H9 (cell line): ENCODE data around the gene ANKRD13C. TPM values are rescaled to one million over a fixed set of nuclear protein-coding genes. Genes with fewer than 3 reads are reported as not detected.

Source experiments
- DNase-seq: peaks from one replicate; pipeline ENCODE4 v3.0.0-alpha.2; 2017
- H2AFZ ChIP-seq: one replicate; pipeline ENCODE4 v1.6.1; 2013; ENCODE audit warnings: mild to moderate bottlenecking, low read length, control low read depth, moderate library complexity
- H2AK5ac ChIP-seq: 2 replicates; pipeline ENCODE4 v1.6.1; 2013; ENCODE audit warnings: low read length, control low read depth, mixed read lengths; ENCODE audit not compliant: insufficient read length
- H2BK120ac ChIP-seq: one replicate; pipeline ENCODE4 v1.6.1; 2013; ENCODE audit warnings: low read depth, mild to moderate bottlenecking, low read length, control low read depth, inconsistent platforms; ENCODE audit not compliant: poor library complexity, severe bottlenecking
- H2BK12ac ChIP-seq: 2 replicates; pipeline ENCODE4 v1.6.1; 2013; ENCODE audit warnings: low read length, control low read depth, mixed read lengths, low read depth; ENCODE audit not compliant: insufficient read length
- H2BK15ac ChIP-seq: 2 replicates; pipeline ENCODE4 v1.6.1; 2013; ENCODE audit warnings: low read depth, low read length, control low read depth
- H2BK20ac ChIP-seq: one replicate; pipeline ENCODE4 v1.6.1; 2013; ENCODE audit warnings: low read depth, mild to moderate bottlenecking, low read length, control low read depth, inconsistent platforms; ENCODE audit not compliant: poor library complexity, severe bottlenecking
- H2BK5ac ChIP-seq: 2 replicates; pipeline ENCODE4 v1.6.1; 2013; ENCODE audit warnings: low read length, control low read depth, mixed read lengths; ENCODE audit not compliant: insufficient read length
- H3K14ac ChIP-seq: 2 replicates; pipeline ENCODE4 v1.6.1; 2013; ENCODE audit warnings: low read length, control low read depth; ENCODE audit not compliant: insufficient read depth
- H3K18ac ChIP-seq: 2 replicates; pipeline ENCODE4 v1.6.1; 2013; ENCODE audit warnings: low read depth, mild to moderate bottlenecking, mixed read lengths, low read length, control low read depth; ENCODE audit not compliant: insufficient read length
- H3K23ac ChIP-seq: 2 replicates; pipeline ENCODE4 v1.6.1; 2013; ENCODE audit warnings: low read length, control low read depth, mixed read lengths, low read depth; ENCODE audit not compliant: insufficient read length
- H3K23me2 ChIP-seq: 2 replicates; pipeline ENCODE4 v1.6.1; 2013; ENCODE audit warnings: low read depth, mild to moderate bottlenecking, mixed read lengths, low read length, control low read depth; ENCODE audit not compliant: insufficient read length, poor library complexity, severe bottlenecking
- H3K27ac ChIP-seq: 2 replicates; pipeline ENCODE4 v1.5.1; 2013; ENCODE audit warnings: low read length, control low read depth, mixed read lengths, low read depth; ENCODE audit not compliant: insufficient read length
- H3K27me3 ChIP-seq: 2 replicates; pipeline ENCODE4 v1.6.1; 2013; ENCODE audit warnings: low read length, control low read depth, inconsistent platforms; ENCODE audit not compliant: insufficient read depth
- H3K4ac ChIP-seq: 2 replicates; pipeline ENCODE4 v1.6.1; 2013; ENCODE audit warnings: low read depth, mild to moderate bottlenecking, control low read depth, inconsistent platforms, low read length, moderate library complexity
- H3K4me1 ChIP-seq: 2 replicates; pipeline ENCODE4 v1.6.1; 2013; ENCODE audit warnings: low read length, control low read depth, inconsistent platforms; ENCODE audit not compliant: insufficient read depth
- H3K4me2 ChIP-seq: 2 replicates; pipeline ENCODE4 v1.6.1; 2013; ENCODE audit warnings: low read length, control low read depth, mixed read lengths; ENCODE audit not compliant: insufficient read length, insufficient read depth
- H3K56ac ChIP-seq: 2 replicates; pipeline ENCODE4 v1.6.1; 2013; ENCODE audit warnings: low read depth, mild to moderate bottlenecking, mixed read lengths, low read length, control low read depth; ENCODE audit not compliant: insufficient read length
- H3K79me1 ChIP-seq: 2 replicates; pipeline ENCODE4 v1.6.1; 2013; ENCODE audit warnings: low read depth, mild to moderate bottlenecking, moderate library complexity, low read length, control low read depth, inconsistent platforms; ENCODE audit not compliant: insufficient read depth, poor library complexity, severe bottlenecking
- H3K79me2 ChIP-seq: 2 replicates; pipeline ENCODE4 v1.6.1; 2013; ENCODE audit warnings: low read length, control low read depth, inconsistent platforms; ENCODE audit not compliant: insufficient read depth
- H3K9ac ChIP-seq: 2 replicates; pipeline ENCODE4 v1.6.1; 2013; ENCODE audit warnings: low read length, control low read depth, mixed read lengths; ENCODE audit not compliant: insufficient read length; ENCODE audit errors: extremely low read depth
- H3K9me3 ChIP-seq: one replicate; pipeline ENCODE4 v1.6.1; 2013; ENCODE audit warnings: low read depth, low read length, inconsistent platforms; ENCODE audit not compliant: control insufficient read depth
- H3T11ph ChIP-seq: one replicate; pipeline ENCODE4 v1.6.1; 2013; ENCODE audit warnings: mild to moderate bottlenecking, low read length, control low read depth, inconsistent platforms
- H4K20me1 ChIP-seq: one replicate; pipeline ENCODE4 v1.6.1; 2013; ENCODE audit not compliant: control insufficient read depth, insufficient read length, insufficient read depth
- H4K5ac ChIP-seq: 2 replicates; pipeline ENCODE4 v1.6.1; 2013; ENCODE audit warnings: low read depth, mild to moderate bottlenecking, mixed read lengths, low read length, control low read depth; ENCODE audit not compliant: insufficient read length
- H4K8ac ChIP-seq: replicated peaks from 2 replicates; pipeline ENCODE4 v1.6.1; 2013; ENCODE audit warnings: low read length, control low read depth, mixed read lengths, low read depth; ENCODE audit not compliant: insufficient read length
- H4K91ac ChIP-seq: 2 replicates; pipeline ENCODE4 v1.6.1; 2013; ENCODE audit warnings: low read depth, mild to moderate bottlenecking, moderate library complexity, mixed read lengths, low read length, control low read depth; ENCODE audit not compliant: insufficient read length
- H3K27ac Mint-ChIP-seq, 3 experiments: 2 replicates in 2 of 3; 3 replicates in 1 of 3; pipeline ENCODE4 v1.8.0; 2020 to 2021; ENCODE audit warnings: mixed read lengths in 3 of 3, mild to moderate bottlenecking in 1 of 3, moderate library complexity in 1 of 3
- H3K27me3 Mint-ChIP-seq: 2 replicates; pipeline ENCODE4 v1.8.0; 2021; ENCODE audit warnings: low read depth, mild to moderate bottlenecking, moderate library complexity, mixed read lengths
- H3K36me3 Mint-ChIP-seq, 3 experiments: 2 replicates in 2 of 3; 3 replicates in 1 of 3; pipeline ENCODE4 v1.8.0; 2020 to 2021; ENCODE audit warnings: low read depth in 3 of 3, mixed read lengths in 3 of 3; ENCODE audit not compliant: insufficient read depth in 1 of 3
- H3K4me1 Mint-ChIP-seq, 2 experiments: 2 replicates each; pipeline ENCODE4 v1.8.0; 2020; ENCODE audit warnings: mixed read lengths in 2 of 2
- H3K4me3 Mint-ChIP-seq, 2 experiments: 2 replicates in 1 of 2; 3 replicates in 1 of 2; pipeline ENCODE4 v1.8.0; 2020 to 2021; ENCODE audit warnings: mild to moderate bottlenecking in 2 of 2, mixed read lengths in 2 of 2, moderate library complexity in 1 of 2
- H3K9me3 Mint-ChIP-seq, 2 experiments: 2 replicates in 1 of 2; 3 replicates in 1 of 2; pipeline ENCODE4 v1.8.0; 2020; ENCODE audit warnings: mild to moderate bottlenecking in 2 of 2, mixed read lengths in 2 of 2, moderate library complexity in 1 of 2
- WGBS: extraction: QIAGEN DNeasy Blood & Tissue Kit; methylation state at CpG from one replicate; pipeline ENCODE4 v1.1.7; 2013; ENCODE audit warnings: missing lambda C conversion rate, low lambda C conversion rate, mixed read lengths; ENCODE audit not compliant: insufficient read length; ENCODE audit errors: extremely low coverage; 5-methylcytosine and 5-hydroxymethylcytosine counted together
- total RNA-seq: library from RNA; stranded (reverse); gene quantifications from 2 replicates; pipeline ENCODE4 v1.2.1, GENCODE V29; 2021
- TF ChIP-seq, protein P1 (sequence below): fragments of 200-600 bp; sonication (generic); conservative IDR thresholded peaks from 3 replicates; pipeline ENCODE4 v1.8.0; 2021; ENCODE audit warnings: antibody characterized with exemption, mild to moderate bottlenecking

The ANKRD13C gene
- total RNA-seq, 1 experiment from 2014 or later = 19.7 TPM

DNA sequence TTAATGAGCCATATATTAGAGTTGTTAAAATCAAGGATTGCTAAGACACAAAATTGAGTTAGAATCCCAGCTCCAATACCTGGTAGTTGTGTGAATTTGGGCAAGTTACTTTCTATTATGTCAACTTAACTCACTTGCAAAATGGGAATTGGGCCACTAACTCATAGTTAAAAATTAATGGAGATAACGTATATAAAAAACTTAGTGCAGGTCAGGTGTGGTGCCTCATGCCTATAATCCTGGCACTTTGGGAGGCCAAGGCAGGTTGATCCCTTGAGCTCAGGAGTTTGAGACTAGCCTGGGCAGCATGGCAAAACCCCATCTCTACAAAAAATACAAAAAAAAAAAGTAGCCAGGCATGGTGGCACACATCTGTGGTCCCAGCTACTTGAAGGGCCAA lies 75.8 kb downstream of the ANKRD13C start:
- TF ChIP-seq, protein P1, sequence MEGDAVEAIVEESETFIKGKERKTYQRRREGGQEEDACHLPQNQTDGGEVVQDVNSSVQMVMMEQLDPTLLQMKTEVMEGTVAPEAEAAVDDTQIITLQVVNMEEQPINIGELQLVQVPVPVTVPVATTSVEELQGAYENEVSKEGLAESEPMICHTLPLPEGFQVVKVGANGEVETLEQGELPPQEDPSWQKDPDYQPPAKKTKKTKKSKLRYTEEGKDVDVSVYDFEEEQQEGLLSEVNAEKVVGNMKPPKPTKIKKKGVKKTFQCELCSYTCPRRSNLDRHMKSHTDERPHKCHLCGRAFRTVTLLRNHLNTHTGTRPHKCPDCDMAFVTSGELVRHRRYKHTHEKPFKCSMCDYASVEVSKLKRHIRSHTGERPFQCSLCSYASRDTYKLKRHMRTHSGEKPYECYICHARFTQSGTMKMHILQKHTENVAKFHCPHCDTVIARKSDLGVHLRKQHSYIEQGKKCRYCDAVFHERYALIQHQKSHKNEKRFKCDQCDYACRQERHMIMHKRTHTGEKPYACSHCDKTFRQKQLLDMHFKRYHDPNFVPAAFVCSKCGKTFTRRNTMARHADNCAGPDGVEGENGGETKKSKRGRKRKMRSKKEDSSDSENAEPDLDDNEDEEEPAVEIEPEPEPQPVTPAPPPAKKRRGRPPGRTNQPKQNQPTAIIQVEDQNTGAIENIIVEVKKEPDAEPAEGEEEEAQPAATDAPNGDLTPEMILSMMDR = no peak
- no peaks in the 10 kb centered on the region for H3K4me1 Mint-ChIP-seq
- Histone ChIP-seq H3K27me3 (no peaks in the 10 kb centered on the region), H2BK15ac (no peak overlapping the region), H2BK12ac (no peak overlapping the region), H2AFZ (no peak overlapping the region), H4K91ac (no peak overlapping the region), H4K5ac (no peak overlapping the region), H3K14ac (no peak overlapping the region), H3K18ac (no peak overlapping the region), H3K79me2 (no peaks in the 10 kb centered on the region), H2BK120ac (no peak overlapping the region), H2BK5ac (no peak overlapping the region), H3K79me1 (no peaks in the 10 kb centered on the region), H2BK20ac (no peak overlapping the region), H3K4ac (no peak overlapping the region), H3K23ac (no peak overlapping the region), H3K27ac (no peak overlapping the region), H3T11ph (no peak overlapping the region), H4K8ac (no peak overlapping the region), H3K9me3 (no peaks in the 10 kb centered on the region), H3K56ac (no peak overlapping the region), H3K4me1 (no peaks in the 10 kb centered on the region), H3K4me2 (no peak overlapping the region), H3K9ac (no peak overlapping the region), H4K20me1 (no peaks in the 10 kb centered on the region), H2AK5ac (no peak overlapping the region), H3K23me2 (no peaks in the 10 kb centered on the region)
- H3K9me3 Mint-ChIP-seq = no peaks in the 10 kb centered on the region
- H3K27me3 Mint-ChIP-seq = no peaks in the 10 kb centered on the region
- H3K27ac Mint-ChIP-seq = peak overlapping the region in 1 of 3 experiments; percentile 86; a peak in 3 of 7 replicates
- H3K36me3 Mint-ChIP-seq = peaks cover 1 to 25% (median 21%) of the 10 kb centered on the region in 3 experiments; a peak in 5 of 7 replicates
- H3K4me3 Mint-ChIP-seq = no peak overlapping the region
- no CpG with 5 or more reads among the region's 1 CpG for WGBS
- no peak for DNase-seq
